Erythroblast (primary cell): Measurements from ENCODE around the gene ZNFX1.

Source experiments
- GATA1 ChIP-seq: IDR thresholded peaks from 2 replicates; pipeline ENCODE4 v1.6.1; 2011; ENCODE audit warnings: low read depth, mild to moderate bottlenecking, control low read depth, low read length, moderate library complexity
- POLR2A ChIP-seq: IDR thresholded peaks from 2 replicates; pipeline ENCODE4 v1.6.1; 2011; ENCODE audit warnings: mild to moderate bottlenecking, low read length

DNA sequence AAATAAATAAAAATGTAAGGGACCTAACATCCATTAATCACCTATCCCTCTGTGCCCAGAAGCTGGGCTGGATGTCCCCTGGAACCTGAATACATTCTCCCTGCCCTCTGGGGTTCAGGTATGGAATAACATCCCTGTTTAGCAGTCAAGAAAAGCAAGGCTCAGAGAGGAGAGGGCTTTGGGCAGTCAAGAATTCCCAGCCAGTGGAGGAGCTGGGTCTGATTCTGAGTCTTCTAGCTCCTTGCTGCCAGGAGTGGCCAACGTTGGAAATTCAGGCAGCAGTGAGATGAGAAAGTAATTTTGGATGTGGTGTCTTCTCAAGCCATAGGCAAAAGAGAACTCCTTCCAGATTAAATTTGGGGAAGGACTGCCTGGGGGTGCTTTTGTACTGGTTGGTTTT lies 42.6 kb upstream of the ZNFX1 start:
- TF ChIP-seq POLR2A (no peak), GATA1 (no peak)
